Naive thymus-derived CD8-positive, alpha-beta T cell (primary cell): ENCODE results near the gene CERCAM. TPM values are rescaled to one million over a fixed set of nuclear protein-coding genes. Genes with fewer than 3 reads are reported as not detected.
A peak's percentile ranks its signal among the peaks of the same experiment; 100 is the strongest.
"Not testable (repeated sequence)": the region's sequence is repeated elsewhere in the genome, so short reads cannot be mapped to it uniquely, and the experiment has no call there.

Experiments used
- ATAC-seq, 2 donors: fragments of 150-1000 bp; cut with Tn5 transposase in 1 of 2; sonication (Bioruptor Pico), chemical (Tn5 transposase) in 1 of 2; 1 replicate in 1 of 2; 2 replicates in 1 of 2; pipeline ENCODE4 v1.10.0; 2021; ENCODE audit warnings: mild to moderate bottlenecking in 2 of 2, moderate library complexity in 2 of 2
- POLR2A ChIA-PET: fragments of 350-600 bp; sonication (Branson Sonifier 250); formaldehyde crosslinking; loops from one replicate; lab custom pipeline; 2021; ENCODE audit warnings: antibody characterized with exemption; lab: Charles Lee
- DNase-seq, 10 donors: peaks; one replicate each; pipeline versions ENCODE4 v3.0.0 to v3.0.0-alpha.2; 2020 to 2022
- H3K27ac Mint-ChIP-seq, 10 donors: one replicate each; pipeline ENCODE4 v1.8.0; 2020 to 2022; ENCODE audit warnings: mild to moderate bottlenecking in 10 of 10, mixed read lengths in 10 of 10, moderate library complexity in 4 of 10, inconsistent platforms in 1 of 10
- H3K27me3 Mint-ChIP-seq, 5 donors: one replicate each; pipeline ENCODE4 v1.8.0; 2021 to 2022; ENCODE audit warnings: mixed read lengths in 5 of 5
- H3K36me3 Mint-ChIP-seq, 3 donors: one replicate each; pipeline ENCODE4 v1.8.0; 2020 to 2022; ENCODE audit warnings: mixed read lengths in 3 of 3, mild to moderate bottlenecking in 2 of 3, inconsistent platforms in 1 of 3
- H3K4me1 Mint-ChIP-seq, 4 donors: one replicate each; pipeline ENCODE4 v1.8.0; 2021 to 2022; ENCODE audit warnings: mixed read lengths in 4 of 4
- H3K4me3 Mint-ChIP-seq, 10 donors: one replicate each; pipeline ENCODE4 v1.8.0; 2020 to 2022; ENCODE audit warnings: mild to moderate bottlenecking in 10 of 10, mixed read lengths in 10 of 10, moderate library complexity in 6 of 10, inconsistent platforms in 1 of 10
- H3K9me3 Mint-ChIP-seq, 9 donors: one replicate each; pipeline ENCODE4 v1.8.0; 2020 to 2022; ENCODE audit warnings: mixed read lengths in 9 of 9, mild to moderate bottlenecking in 3 of 9, inconsistent platforms in 1 of 9, moderate library complexity in 1 of 9
- polyA plus RNA-seq, 3 donors: library from polyadenylated mRNA; unstranded; fragments of 300-500 nt; fragmentation: Illumina TruSeq; gene quantifications; one replicate each; pipeline ENCODE4 v1.2.3, GENCODE V29; 2021
- total RNA-seq, 8 experiments: library from RNA in 2 of 8; stranded (reverse) in 2 of 8; gene quantifications; one replicate each; pipeline ENCODE4 v1.2.3 and lab custom pipeline; 2021 to 2026

CERCAM gene
- total and polyA plus RNA-seq, 5 experiments from 2014 or later = 0.14 to 1.7 (median 0.90) TPM

GRCh38 chr9:128423356-128423755 is 2.7 kb downstream of the CERCAM start:
- H3K4me3 Mint-ChIP-seq, ATAC-seq, H3K9me3 Mint-ChIP-seq, H3K36me3 Mint-ChIP-seq, H3K27me3 Mint-ChIP-seq, H3K27ac Mint-ChIP-seq, POLR2A ChIA-PET, DNase-seq: not testable (repeated sequence)
- peaks cover 0 to 13% (median 13%) of the 10 kb centered on the region in 4 donors for H3K4me1 Mint-ChIP-seq

- peaks cover 0 to 8% (median 7%) of the 10 kb centered on the region in 4 donors for H3K4me1 Mint-ChIP-seq
- H3K27me3 Mint-ChIP-seq = peaks cover 0 to 2% (median 0%) of the 10 kb centered on the region in 5 donors
- H3K4me3 Mint-ChIP-seq = no peak overlapping the region
- H3K9me3 Mint-ChIP-seq = no peaks in the 10 kb centered on the region
- DNase-seq (no peak), ATAC-seq (no peak)
- H3K36me3 Mint-ChIP-seq = no peaks in the 10 kb centered on the region
- POLR2A ChIA-PET = no interaction called here
- no peak overlapping the region for H3K27ac Mint-ChIP-seq
Observed at GRCh38 chr9:128424268-128424780, 3.7 kb downstream of the CERCAM start.

DNA sequence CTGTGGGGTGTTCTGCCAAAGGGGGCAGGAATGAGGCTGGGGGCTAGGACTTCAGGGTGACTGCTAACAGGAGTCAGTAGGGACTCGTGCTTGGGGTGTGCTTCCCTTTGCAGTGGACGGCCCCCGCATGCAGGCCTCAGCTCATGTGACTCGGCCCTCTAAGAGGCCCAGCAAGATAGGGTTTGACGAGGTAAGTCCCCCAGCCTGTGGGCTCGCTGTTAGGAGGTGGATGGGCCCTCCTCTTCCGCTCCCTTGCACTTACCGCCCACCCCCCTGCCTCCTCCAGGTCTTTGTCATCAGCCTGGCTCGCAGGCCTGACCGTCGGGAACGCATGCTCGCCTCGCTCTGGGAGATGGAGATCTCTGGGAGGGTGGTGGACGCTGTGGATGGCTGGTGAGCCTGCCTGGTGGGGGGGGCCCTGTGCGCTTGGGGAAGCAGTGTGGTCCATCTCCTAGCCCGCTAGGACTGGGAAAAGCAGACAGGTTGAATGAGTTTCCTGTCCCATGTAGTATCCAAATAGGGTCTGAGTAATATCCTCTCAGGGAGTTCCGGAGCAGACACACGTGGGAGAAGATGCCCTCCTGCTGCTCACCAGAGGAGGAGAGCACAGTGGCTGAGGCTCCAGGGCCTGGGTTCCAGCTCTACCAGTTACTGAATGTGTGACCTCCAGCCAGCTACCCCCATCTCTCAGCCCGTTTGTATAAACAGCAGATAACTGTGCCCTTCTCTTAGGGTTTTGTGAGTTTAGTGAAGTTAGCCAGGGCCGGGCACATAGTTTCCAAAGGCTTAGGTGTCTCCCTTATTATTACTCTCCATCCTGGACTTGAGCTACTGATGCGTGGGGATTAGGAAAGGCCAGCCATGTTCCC is 8.2 kb downstream of the CERCAM start:
- no peak overlapping the region for H3K27ac Mint-ChIP-seq

GRCh38 chr9:128429513-128430086 is 8.9 kb downstream of the CERCAM start:
- ATAC-seq (no peak), DNase-seq (no peak)
- Mint-ChIP-seq H3K4me1 (no peaks in the 10 kb centered on the region), H3K9me3 (no peaks in the 10 kb centered on the region), H3K4me3 (no peak overlapping the region), H3K27ac (no peak overlapping the region), H3K36me3 (no peaks in the 10 kb centered on the region), H3K27me3 (no peaks in the 10 kb centered on the region)
- POLR2A ChIA-PET = no interaction called here

More for the DNA sequence above, 8.2 kb downstream of the CERCAM start:
- no peaks in the 10 kb centered on the region for H3K27me3 Mint-ChIP-seq
- POLR2A ChIA-PET = no interaction called here
- H3K4me1 Mint-ChIP-seq = no peaks in the 10 kb centered on the region
- H3K9me3 Mint-ChIP-seq = no peaks in the 10 kb centered on the region
- ATAC-seq (no peak), DNase-seq (no peak)
- no peaks in the 10 kb centered on the region for H3K36me3 Mint-ChIP-seq
- H3K4me3 Mint-ChIP-seq = no peak overlapping the region

DNA sequence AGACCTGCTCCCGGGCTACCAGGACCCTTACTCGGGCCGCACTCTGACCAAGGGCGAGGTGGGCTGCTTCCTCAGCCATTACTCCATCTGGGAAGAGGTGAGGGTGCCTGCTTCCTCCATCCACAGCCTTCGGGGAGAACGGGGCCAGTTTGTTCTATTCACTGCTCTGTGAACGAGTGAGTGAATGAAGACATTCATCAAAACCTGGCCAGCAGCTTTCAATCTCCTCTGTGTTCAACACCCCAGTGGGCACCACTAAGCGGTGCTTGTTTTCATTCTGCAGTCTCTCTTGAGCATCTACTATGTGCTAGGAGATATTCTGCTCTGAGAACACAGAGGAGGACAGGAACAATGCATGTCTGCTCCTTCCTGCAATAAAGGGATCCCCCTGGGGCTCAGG is 10.6 kb downstream of the CERCAM start:
- Mint-ChIP-seq H3K36me3 (no peaks in the 10 kb centered on the region), H3K9me3 (no peaks in the 10 kb centered on the region), H3K4me3 (no peak overlapping the region), H3K27ac (peak overlapping the region in 1 of 10 donors; percentile 46), H3K27me3 (no peaks in the 10 kb centered on the region), H3K4me1 (no peaks in the 10 kb centered on the region)
- POLR2A ChIA-PET = interaction anchor here (0.7 kb wide), 1 partner anchor 19 kb away, joined by 3 read pairs; no protein-coding TSS in a partner anchor
- ATAC-seq (no peak), DNase-seq (no peak)

- ATAC-seq (no peak), DNase-seq (no peak)
- no peaks in the 10 kb centered on the region for H3K27me3 Mint-ChIP-seq
- no peaks in the 10 kb centered on the region for H3K36me3 Mint-ChIP-seq
- H3K4me3 Mint-ChIP-seq = no peak overlapping the region
- peaks cover 0 to 4% (median 3%) of the 10 kb centered on the region in 4 donors for H3K4me1 Mint-ChIP-seq
- H3K27ac Mint-ChIP-seq = no peak overlapping the region
- H3K9me3 Mint-ChIP-seq = no peaks in the 10 kb centered on the region
- POLR2A ChIA-PET = interaction anchor here (0.6 kb wide), 1 partner anchor 229 kb away, joined by 4 read pairs; no protein-coding TSS in a partner anchor
Observed at GRCh38 chr9:128434340-128434739, 13.7 kb downstream of the CERCAM start.

GRCh38 chr9:128435611-128436010 is 15.0 kb downstream of the CERCAM start:
- POLR2A ChIA-PET = no interaction called here
- peaks cover 0 to 5% (median 3%) of the 10 kb centered on the region in 4 donors for H3K4me1 Mint-ChIP-seq
- H3K27ac Mint-ChIP-seq = no peak overlapping the region
- H3K4me3 Mint-ChIP-seq = no peak overlapping the region
- no peaks in the 10 kb centered on the region for H3K36me3 Mint-ChIP-seq
- DNase-seq (no peak), ATAC-seq (no peak)
- H3K9me3 Mint-ChIP-seq = no peaks in the 10 kb centered on the region
- no peaks in the 10 kb centered on the region for H3K27me3 Mint-ChIP-seq

DNA sequence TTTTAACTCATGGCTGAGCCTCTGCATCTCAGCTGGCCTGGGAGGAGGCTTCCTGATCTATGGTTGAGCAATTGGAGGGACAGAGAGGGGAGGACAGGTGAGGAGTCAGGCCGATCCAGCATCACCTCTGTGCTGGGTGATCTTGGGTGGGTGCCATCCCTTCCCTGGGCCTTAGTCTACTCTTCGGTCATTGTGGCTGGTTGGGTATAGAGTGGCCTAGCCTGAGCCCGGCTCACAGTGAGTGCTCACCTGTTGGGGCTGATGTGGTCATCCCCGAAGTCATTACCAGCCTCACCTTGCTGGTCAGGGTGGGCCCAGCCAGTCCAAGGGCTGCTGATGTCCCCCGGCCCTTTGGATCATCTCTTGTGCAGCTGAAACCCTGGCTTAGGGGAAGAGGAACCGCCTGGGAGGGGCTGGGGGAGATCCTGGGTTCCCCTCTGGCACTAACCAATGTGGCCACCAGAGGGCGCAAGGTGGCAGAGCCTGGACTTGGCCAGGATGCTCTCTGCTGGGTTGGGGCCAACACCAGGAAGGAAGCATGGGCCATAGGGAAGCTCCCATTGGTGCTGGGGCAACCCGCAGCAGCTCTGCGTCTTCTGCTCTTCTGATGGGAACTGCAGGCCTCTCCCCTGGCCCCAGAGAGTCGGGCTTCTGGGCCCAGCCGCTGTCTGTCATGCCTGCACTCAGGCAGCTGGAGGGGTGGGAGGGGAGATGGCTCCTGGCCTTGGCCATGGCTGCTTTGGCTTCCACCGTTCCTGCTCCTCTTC is 17.9 kb downstream of the CERCAM start:
- Mint-ChIP-seq H3K36me3 (no peaks in the 10 kb centered on the region), H3K4me1 (peaks cover 0 to 5% (median 3%) of the 10 kb centered on the region in 4 donors), H3K27ac (peak overlapping the region in 2 of 10 donors; percentile 2 to 34), H3K9me3 (no peaks in the 10 kb centered on the region), H3K4me3 (no peak overlapping the region), H3K27me3 (no peaks in the 10 kb centered on the region)
- DNase-seq (peak; percentile 57 to 88 (median 76)), ATAC-seq (peak; percentile 97 to 99)
- POLR2A ChIA-PET = interaction anchor here (0.5 kb wide), 1 partner anchor 72 kb away, joined by 3 read pairs; no protein-coding TSS in a partner anchor

- Mint-ChIP-seq H3K9me3 (no peaks in the 10 kb centered on the region), H3K27ac (no peak overlapping the region), H3K27me3 (no peaks in the 10 kb centered on the region), H3K36me3 (no peaks in the 10 kb centered on the region), H3K4me3 (no peak overlapping the region), H3K4me1 (peaks cover 0 to 5% (median 3%) of the 10 kb centered on the region in 4 donors)
- DNase-seq (no peak), ATAC-seq (no peak)
- POLR2A ChIA-PET = interaction anchor here (0.5 kb wide), 1 partner anchor 72 kb away, joined by 3 read pairs; no protein-coding TSS in a partner anchor
Observed at GRCh38 chr9:128439273-128439672, 18.6 kb downstream of the CERCAM start.

DNA sequence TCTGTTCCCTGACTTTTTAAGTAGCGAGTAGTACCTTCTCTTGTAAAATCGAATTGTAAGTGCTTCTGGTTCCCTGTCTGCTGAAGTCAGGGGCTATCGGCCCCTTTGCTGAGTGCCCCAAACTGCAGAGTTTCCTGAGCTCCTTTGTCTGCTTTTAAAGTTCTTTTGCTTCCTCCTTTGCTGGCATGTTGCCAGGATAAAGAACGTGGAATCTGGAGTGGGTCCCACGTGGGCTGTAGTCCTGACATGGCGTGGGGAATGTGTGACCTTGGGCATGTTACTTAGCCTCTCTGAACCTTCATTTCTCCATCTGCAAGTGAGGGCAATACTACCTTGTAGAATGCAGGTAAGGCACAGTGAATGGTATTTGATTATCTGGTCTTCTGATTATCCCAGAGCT is 21.5 kb downstream of the CERCAM start:
- Mint-ChIP-seq H3K4me3 (no peak overlapping the region), H3K9me3 (no peaks in the 10 kb centered on the region), H3K4me1 (peaks cover 0 to 6% (median 4%) of the 10 kb centered on the region in 4 donors), H3K27me3 (no peaks in the 10 kb centered on the region), H3K27ac (no peak overlapping the region), H3K36me3 (no peaks in the 10 kb centered on the region)
- ATAC-seq (no peak), DNase-seq (no peak)
- POLR2A ChIA-PET = interaction anchor here (0.6 kb wide), 1 partner anchor 1043 kb away, joined by 4 read pairs; no protein-coding TSS in a partner anchor

- H3K9me3 Mint-ChIP-seq, POLR2A ChIA-PET, H3K27me3 Mint-ChIP-seq, H3K4me1 Mint-ChIP-seq, ATAC-seq, H3K36me3 Mint-ChIP-seq, H3K27ac Mint-ChIP-seq, H3K4me3 Mint-ChIP-seq: not testable (repeated sequence)
- DNase-seq = peak in 1 of 10 donors; percentile 4
Observed at GRCh38 chr9:128446505-128446904, 25.8 kb downstream of the CERCAM start.

DNA sequence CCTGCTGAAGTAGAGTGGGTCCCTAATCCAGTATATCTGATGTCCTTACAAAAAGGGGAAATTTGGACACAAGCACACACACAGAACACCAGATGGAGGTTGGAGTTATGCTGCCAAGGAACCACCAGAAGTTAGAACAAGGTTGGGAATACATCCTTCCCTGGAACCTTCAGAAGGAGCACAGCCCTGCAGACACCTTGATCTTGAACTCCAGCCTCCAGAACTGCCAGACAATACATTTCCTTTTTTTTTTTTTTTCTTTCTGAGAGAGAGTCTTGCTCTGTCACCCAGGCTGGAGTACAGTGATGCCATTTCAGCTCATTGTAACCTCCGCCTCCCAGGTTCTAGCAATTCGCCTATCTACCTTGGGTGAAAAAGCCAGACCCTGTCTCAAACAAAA is 28.1 kb downstream of the CERCAM start:
- Mint-ChIP-seq H3K4me1 (peaks cover 0 to 2% (median 0%) of the 10 kb centered on the region in 4 donors), H3K36me3 (no peaks in the 10 kb centered on the region), H3K4me3 (no peak overlapping the region), H3K27ac (no peak overlapping the region), H3K9me3 (no peaks in the 10 kb centered on the region), H3K27me3 (no peaks in the 10 kb centered on the region)
- DNase-seq (no peak), ATAC-seq (no peak)
- POLR2A ChIA-PET = no interaction called here
